SW480 (cell line): ENCODE data around the gene ILDR1.

Experiments used
- DNase-seq: peaks from one replicate; pipeline ENCODE4 v3.0.0-alpha.2; 2016; ENCODE audit warnings: low spot score

Gene ILDR1

GRCh38 chr3:122019493-122019892 lies 2.6 kb downstream of the ILDR1 start:
- DNase-seq: no peak

- DNase-seq: no peak
Observed at GRCh38 chr3:122014741-122015140, 7.3 kb downstream of the ILDR1 start.

- DNase-seq: no peak
Observed at GRCh38 chr3:122013448-122013925, 8.6 kb downstream of the ILDR1 start.

GRCh38 chr3:122012821-122013220 lies 9.2 kb downstream of the ILDR1 start:
- no peak for DNase-seq

- DNase-seq: no peak
Observed at GRCh38 chr3:122011396-122011795, 10.7 kb downstream of the ILDR1 start.

- DNase-seq: no peak
Observed at GRCh38 chr3:122010506-122010905, 11.5 kb downstream of the ILDR1 start.

- no peak for DNase-seq
Observed at GRCh38 chr3:122008166-122008565, 13.9 kb downstream of the ILDR1 start.

GRCh38 chr3:122006267-122006666 lies 15.8 kb downstream of the ILDR1 start:
- DNase-seq: no peak

GRCh38 chr3:122004991-122005565 lies 17.0 kb downstream of the ILDR1 start:
- DNase-seq: no peak

GRCh38 chr3:122004107-122004506 lies 17.9 kb downstream of the ILDR1 start:
- no peak for DNase-seq

- DNase-seq: no peak
Observed at GRCh38 chr3:122003606-122004005, 18.4 kb downstream of the ILDR1 start.

- no peak for DNase-seq
Observed at GRCh38 chr3:122003112-122003511, 18.9 kb downstream of the ILDR1 start.

- DNase-seq: no peak
Observed at GRCh38 chr3:122002611-122003010, 19.4 kb downstream of the ILDR1 start.

- DNase-seq: no peak
Observed at GRCh38 chr3:122001892-122002291, 20.2 kb downstream of the ILDR1 start.

- no peak for DNase-seq
Observed at GRCh38 chr3:122000936-122001605, 21.0 kb downstream of the ILDR1 start.

GRCh38 chr3:121999931-122000330 lies 22.1 kb downstream of the ILDR1 start:
- DNase-seq: no peak

- DNase-seq: no peak
Observed at GRCh38 chr3:121998611-121999473, 23.2 kb downstream of the ILDR1 start.

- no peak for DNase-seq
Observed at GRCh38 chr3:121998030-121998580, 23.9 kb downstream of the ILDR1 start.

- no peak for DNase-seq
Observed at GRCh38 chr3:121997372-121997771, 24.7 kb downstream of the ILDR1 start.

- DNase-seq: no peak
Observed at GRCh38 chr3:121996441-121996840, 25.6 kb downstream of the ILDR1 start.

GRCh38 chr3:121995161-121996137 lies 26.6 kb downstream of the ILDR1 start:
- peak; percentile 84 for DNase-seq
